ENCODE results near the gene KRTAP5-5. TPM values are rescaled to one million over a fixed set of nuclear protein-coding genes. Genes with fewer than 3 reads are reported as not detected.
"Not testable (repeated sequence)": the region's sequence is repeated elsewhere in the genome, so short reads cannot be mapped to it uniquely, and the experiment has no call there.

Gene KRTAP5-5
- polyA plus RNA-seq, 3 donors = not detected

- DNase-seq (ENCODE audit: extremely low read depth in 1 of 11, low read depth in 9 of 11, low spot score in 4 of 11) = no peak
Measured at GRCh38 chr11:1638344-1638743, 8.8 kb downstream of the KRTAP5-5 start.

- no peak for DNase-seq (ENCODE audit: extremely low read depth in 1 of 11, low read depth in 9 of 11, low spot score in 4 of 11)
Measured at GRCh38 chr11:1639102-1639620, 9.6 kb downstream of the KRTAP5-5 start.

GRCh38 chr11:1639666-1640065 lies 10.1 kb downstream of the KRTAP5-5 start:
- no peak for DNase-seq (ENCODE audit: extremely low read depth in 1 of 11, low read depth in 9 of 11, low spot score in 4 of 11)

- DNase-seq (ENCODE audit: extremely low read depth in 1 of 11, low read depth in 9 of 11, low spot score in 4 of 11) = peak in 1 of 11 donors; percentile 31
Measured at GRCh38 chr11:1640076-1640946, 10.7 kb downstream of the KRTAP5-5 start.

- no peak for DNase-seq (ENCODE audit: extremely low read depth in 1 of 11, low read depth in 9 of 11, low spot score in 4 of 11)
Measured at GRCh38 chr11:1641096-1641495, 11.5 kb downstream of the KRTAP5-5 start.

GRCh38 chr11:1642288-1643145 lies 12.9 kb downstream of the KRTAP5-5 start:
- DNase-seq (ENCODE audit: extremely low read depth in 1 of 11, low read depth in 9 of 11, low spot score in 4 of 11) = no peak

GRCh38 chr11:1643146-1643690 lies 13.6 kb downstream of the KRTAP5-5 start:
- DNase-seq (ENCODE audit: extremely low read depth in 1 of 11, low read depth in 9 of 11, low spot score in 4 of 11) = no peak

GRCh38 chr11:1644601-1645356 lies 15.2 kb downstream of the KRTAP5-5 start:
- DNase-seq (ENCODE audit: extremely low read depth in 1 of 11, low read depth in 9 of 11, low spot score in 4 of 11) = no peak

- DNase-seq (ENCODE audit: extremely low read depth in 1 of 11, low read depth in 9 of 11, low spot score in 4 of 11) = no peak
Measured at GRCh38 chr11:1645357-1645821, 15.8 kb downstream of the KRTAP5-5 start.

- DNase-seq (ENCODE audit: extremely low read depth in 1 of 11, low read depth in 9 of 11, low spot score in 4 of 11) = not testable (repeated sequence)
Measured at GRCh38 chr11:1646540-1646939, 17.0 kb downstream of the KRTAP5-5 start.

- no peak for DNase-seq (ENCODE audit: extremely low read depth in 1 of 11, low read depth in 9 of 11, low spot score in 4 of 11)
Measured at GRCh38 chr11:1647901-1648652, 18.5 kb downstream of the KRTAP5-5 start.

- no peak for DNase-seq (ENCODE audit: extremely low read depth in 1 of 11, low read depth in 9 of 11, low spot score in 4 of 11)
Measured at GRCh38 chr11:1648653-1649420, 19.3 kb downstream of the KRTAP5-5 start.

GRCh38 chr11:1650034-1650917 lies 20.7 kb downstream of the KRTAP5-5 start:
- DNase-seq (ENCODE audit: extremely low read depth in 1 of 11, low read depth in 9 of 11, low spot score in 4 of 11) = no peak

GRCh38 chr11:1650918-1651262 lies 21.3 kb downstream of the KRTAP5-5 start:
- no peak for DNase-seq (ENCODE audit: extremely low read depth in 1 of 11, low read depth in 9 of 11, low spot score in 4 of 11)

- DNase-seq (ENCODE audit: extremely low read depth in 1 of 11, low read depth in 9 of 11, low spot score in 4 of 11) = no peak
Measured at GRCh38 chr11:1651411-1651980, 21.9 kb downstream of the KRTAP5-5 start.

GRCh38 chr11:1652026-1652425 lies 22.5 kb downstream of the KRTAP5-5 start:
- DNase-seq (ENCODE audit: extremely low read depth in 1 of 11, low read depth in 9 of 11, low spot score in 4 of 11) = no peak
